GM21619 (cell line): ENCODE data around the gene MAP2K5.

Experiments
- ATAC-seq: cut with Tn5 transposase; IDR thresholded peaks from one replicate; pipeline ENCODE4 v1.9.1; 2021; ENCODE audit not compliant: unreplicated experiment

The MAP2K5 gene

DNA sequence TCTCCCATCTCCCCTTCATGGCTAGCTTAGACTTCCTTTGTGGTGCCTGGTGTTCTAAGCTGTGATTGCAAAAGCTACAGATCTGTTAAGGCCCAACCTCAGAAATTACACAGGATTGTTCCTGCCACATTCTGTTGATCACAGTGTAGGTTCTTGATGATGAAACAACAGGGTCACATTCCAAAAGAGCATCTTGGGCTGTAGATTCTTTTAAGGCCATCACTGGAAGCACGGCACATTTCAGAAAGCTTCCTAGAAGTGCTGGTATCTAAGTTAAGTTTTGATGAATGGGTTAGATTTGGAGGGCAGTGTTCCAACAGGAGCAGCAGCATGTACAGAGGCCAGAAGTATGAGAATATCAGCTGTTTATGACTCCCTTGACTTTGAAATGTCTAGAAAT lies 175.3 kb downstream of the MAP2K5 start:
- no peak for ATAC-seq

DNA sequence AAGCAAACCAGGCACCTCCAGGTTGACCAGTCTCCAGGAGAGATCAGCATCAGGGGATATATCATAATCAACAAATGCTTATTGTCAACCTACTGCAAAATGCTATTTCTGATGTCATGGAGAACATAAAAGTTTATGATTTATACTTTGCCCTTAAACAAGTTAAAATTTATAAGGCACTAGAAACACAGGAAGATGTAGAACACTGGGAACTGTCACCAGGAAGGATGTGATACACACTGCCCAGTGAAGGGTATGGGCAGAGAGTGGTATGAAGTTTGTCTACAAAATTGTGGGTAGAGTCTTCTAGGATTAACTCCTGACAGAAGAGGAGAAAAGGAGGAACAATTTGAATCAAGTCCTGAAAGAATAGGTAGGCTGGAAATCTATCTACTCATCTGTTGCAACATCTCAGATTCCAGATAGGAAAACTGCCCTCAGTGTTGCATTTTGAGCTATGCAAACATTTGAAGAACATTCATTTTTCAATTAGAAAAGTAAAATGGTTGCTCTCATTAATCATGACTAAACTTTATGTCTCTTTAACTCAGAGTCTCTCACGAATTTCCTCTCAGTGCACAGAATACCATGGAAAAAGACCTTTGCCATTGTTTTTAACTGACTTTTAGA lies 176.9 kb downstream of the MAP2K5 start:
- ATAC-seq: no peak

DNA sequence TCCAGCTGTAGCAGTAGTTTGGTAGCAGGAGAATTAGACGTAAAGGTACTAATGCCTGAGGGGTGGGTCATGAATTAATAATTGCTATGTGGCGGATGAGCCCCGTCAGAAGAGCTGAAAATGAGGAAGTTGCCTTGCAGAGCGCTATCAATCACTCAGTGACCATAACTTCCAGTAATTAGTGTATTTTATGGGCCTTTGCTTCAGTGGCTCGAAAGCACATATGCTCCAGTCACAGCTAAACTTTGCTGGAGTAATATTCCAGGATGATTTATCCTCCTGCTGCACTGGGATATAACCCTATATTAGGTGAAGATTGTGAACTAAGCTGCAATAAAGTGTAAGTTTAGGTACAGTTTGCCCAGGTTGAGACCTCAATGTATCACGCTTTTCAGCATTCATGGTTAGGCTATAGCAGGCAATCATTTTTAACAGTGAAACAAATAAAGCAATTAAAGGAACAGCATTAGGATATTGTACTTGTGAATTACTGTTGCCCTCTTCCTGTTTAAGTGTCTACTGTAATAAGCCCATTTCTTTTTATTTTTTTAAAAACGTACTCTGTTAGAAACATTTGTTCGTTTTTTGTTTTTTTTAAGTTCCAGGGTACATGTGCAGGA lies 178.2 kb downstream of the MAP2K5 start:
- no peak for ATAC-seq

DNA sequence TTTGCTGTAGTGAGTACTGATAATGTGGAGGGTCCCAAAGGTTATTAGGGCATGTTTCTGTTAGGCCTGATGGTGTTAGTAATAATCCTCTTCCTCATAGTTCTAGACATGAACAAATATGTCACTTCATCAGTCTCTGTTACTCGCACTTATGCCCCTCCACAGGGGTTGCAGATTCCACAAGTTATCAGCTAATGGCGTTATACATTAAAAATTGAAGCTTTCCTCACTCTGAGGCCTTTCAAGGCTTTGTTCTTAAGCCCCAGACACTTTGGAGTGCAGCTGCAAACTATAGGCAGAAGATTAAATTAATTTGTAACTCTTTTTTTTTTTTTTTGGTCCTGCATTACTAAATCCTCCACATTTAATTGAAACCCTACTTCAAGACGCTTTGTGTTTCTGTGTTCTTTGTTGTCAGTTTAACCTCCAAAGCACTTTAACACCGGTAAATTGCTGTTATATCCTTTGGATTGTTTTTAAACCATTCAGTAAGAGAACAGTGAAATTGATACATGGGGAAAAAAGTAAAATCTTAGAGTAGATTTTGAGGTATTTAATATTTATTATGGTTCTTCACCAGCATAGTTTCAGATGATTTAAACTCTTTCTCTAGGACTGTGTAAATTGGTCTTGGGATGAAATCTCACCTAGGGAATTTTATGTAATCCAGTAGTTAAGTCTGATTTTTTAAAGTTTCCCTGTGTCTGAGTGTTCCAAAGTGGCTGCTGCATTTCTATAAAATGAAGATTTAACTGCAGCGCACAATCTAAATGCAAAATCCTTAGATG lies 179.7 kb downstream of the MAP2K5 start:
- ATAC-seq: no peak

DNA sequence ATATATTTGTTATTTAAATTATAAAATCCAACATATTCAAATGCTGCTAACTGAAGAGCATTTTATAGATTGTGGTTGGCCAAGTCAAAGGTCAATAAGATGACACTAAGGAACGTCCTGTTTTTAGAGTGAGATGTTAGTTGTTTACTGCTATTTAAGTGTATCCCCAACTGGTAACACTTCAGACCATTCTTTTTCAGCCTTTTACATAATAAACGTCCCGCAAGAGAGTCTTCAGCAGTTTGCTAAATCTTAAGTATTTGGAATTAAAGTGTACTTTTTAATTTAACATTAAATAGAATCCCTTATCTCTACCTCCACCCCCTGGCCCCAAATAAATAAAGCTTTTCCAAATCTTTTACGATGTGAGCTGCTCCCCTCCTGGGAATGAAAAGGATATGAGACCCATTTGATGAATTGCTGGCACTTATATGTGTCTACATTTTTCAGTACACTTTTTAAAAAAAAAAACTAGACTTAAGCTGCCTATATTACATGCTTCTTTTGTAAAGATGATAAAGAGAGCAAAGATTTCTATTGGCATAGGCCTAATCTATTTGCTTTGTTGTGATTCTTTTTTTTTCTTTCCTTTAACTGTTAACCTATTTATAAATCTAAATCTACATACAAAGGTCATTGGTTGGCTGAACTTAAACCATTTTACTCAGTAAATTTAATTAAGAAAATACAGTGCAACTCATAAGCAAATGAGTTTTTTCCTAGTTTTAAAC lies 181.0 kb downstream of the MAP2K5 start:
- no peak for ATAC-seq

DNA sequence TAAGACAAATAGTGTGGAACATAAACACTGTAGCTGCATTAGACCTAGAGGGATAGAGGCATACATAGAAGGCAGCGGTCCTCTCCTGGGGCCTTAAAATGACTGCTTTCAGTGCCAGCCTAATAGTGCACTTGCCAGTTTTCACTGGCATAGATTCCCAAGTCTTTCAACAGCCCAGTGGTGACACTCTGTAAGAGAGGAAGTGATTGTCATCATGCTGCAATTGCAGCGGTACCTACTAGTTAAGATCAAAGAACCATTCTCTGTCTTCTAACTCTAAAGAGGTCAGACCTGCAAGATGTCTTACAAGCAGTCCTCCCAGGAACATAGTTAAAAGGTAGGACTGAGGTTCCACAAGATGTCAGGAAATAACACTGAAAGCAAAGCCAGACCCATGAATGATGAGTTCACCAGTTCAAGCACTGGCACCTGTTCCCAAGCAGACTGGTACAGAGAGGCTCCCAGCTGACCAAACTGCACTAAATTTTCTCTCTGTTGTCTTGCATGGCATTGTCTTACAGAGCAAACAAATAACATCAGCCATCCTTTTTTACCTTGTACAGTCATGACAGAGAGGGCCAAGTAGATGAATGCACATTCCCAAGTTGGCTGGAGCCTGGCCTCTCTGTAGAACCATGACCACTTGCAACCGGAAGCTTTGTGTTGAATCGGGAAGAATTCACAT lies 182.3 kb downstream of the MAP2K5 start:
- no peak for ATAC-seq

DNA sequence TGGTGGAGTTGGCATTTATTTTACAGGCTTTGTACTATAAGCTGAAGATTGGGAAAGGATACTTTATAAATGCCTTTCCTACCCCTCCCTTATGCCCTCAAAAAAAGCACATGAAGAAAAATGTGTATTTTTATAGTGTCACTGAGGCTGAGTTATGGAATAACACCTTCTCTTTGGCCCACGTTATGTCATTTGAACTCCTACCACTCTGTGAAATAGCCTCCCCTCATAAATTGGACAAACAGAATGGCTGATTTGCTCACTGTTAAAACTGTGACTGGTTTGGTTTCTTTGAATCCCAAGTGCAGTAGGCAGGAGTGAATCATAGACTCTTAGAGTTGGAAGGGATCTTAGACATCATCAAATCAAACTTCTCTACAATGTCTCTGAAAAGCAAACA lies 187.6 kb downstream of the MAP2K5 start:
- ATAC-seq: no peak

DNA sequence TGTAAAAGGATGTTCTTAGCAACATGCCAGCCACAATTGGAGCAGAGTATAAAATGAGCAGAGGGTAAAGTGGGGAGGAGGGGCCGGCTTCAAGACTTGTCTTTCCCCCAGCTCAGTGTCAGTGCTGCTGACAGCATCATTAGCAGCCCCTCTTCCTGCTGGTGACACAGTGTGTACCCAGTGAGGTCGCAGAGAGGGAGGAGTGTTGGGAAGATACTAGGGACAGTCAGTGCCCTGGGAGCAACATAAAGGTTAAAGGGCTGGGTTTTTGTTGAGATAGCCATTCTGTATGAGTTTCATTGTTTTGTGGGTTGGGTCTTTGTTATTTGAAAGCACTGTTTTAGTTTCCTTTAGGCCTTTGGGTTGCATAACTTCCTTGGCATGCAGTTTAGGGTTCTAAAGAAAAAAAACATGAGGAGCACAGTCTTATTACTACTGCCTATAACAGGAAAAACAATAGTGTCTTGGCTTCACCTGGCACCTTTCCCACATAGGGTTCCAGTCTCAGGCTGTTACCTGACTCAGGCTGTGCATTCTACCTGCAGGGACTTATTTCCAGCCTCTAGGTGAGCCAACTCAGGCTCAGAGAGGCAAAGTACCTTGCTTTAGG lies 188.7 kb downstream of the MAP2K5 start:
- ATAC-seq: no peak

DNA sequence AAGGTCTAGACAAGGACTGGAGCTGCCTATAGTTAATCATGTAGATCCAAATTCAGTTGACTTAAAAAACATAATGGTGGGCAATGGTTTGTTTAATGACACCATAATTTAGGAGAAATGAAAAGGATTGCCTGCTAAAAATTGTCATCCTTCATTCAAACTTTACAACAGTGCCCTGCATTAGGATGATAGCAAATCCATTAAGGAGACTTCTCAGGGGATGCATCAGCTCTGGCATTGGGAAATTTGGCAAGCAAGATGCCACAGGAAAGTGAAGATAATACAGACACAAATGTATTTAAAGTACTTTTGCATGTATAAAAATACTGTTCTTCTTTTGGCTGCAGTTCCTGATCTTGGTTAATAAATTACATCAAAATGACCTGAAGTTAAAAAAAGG lies 189.7 kb downstream of the MAP2K5 start:
- no peak for ATAC-seq

DNA sequence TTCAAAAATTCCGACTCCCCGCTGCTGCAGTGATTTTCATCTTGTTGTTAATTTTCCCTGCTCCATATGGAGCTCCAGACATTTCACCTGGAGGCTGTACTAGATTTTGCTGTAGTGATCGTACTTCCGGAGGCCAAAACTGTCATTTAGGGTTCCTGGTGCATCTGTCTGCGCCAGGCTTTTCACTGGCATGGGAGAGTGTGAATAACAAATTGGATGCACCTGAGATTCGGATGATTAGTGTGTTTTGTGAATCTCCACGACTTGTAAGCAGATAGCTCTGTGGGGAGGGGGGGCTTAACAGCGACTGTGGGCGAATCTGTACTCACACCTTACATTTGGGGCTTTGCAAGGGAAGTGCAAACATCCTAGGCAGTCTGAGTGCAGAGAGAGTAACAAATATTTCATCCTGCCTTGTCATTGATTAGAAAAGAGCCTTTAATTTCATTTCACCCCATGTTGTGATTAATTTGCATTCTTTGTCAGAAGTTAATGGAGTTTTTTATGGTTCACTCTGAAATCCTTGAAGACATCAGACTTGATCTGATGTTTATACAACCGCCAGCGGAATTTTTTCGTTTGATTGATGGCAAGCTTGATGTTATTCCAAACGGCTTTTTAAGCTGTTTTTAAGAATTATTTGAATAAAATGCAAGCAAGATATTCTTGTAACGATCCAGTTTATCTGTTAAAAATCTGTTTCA lies 190.3 kb downstream of the MAP2K5 start:
- ATAC-seq: no peak

DNA sequence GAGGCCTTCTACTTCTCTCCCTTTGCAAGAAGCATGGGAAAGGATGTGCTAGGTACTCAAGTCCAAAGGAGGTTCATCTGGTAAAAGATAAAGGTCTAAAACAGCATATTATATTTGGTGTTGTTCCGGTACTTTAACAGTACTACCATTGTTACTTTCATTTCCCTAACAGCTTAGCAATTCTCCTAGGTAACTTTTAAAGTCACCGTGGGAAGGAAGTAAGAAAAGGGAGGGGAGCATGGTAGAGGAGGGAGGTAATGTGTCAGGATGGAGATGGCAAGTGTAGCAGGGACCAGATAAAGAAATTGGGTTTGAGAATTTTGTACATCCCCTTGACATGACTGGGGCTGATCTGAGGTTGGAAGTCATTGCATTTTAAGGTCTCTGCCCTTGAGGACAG lies 193.4 kb downstream of the MAP2K5 start:
- ATAC-seq: no peak

DNA sequence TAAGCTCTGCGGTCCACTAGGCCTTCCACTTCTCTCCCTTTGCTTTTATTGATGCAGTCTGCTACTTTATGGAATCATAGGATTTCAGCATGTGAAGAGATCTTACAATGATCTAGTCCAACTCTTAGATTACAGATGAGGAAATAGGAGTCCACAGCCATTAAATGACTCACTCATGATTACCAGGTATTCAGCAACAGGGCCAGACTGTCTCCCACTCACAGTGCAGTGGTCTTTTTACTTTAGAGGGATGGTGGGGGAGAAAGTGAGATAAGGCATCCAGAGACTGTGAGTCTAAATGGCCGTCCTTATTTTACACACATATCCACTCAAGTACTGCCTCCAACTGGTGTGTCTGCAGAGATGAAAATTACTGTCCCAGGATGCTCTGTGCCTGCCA lies 194.3 kb downstream of the MAP2K5 start:
- ATAC-seq: no peak

DNA sequence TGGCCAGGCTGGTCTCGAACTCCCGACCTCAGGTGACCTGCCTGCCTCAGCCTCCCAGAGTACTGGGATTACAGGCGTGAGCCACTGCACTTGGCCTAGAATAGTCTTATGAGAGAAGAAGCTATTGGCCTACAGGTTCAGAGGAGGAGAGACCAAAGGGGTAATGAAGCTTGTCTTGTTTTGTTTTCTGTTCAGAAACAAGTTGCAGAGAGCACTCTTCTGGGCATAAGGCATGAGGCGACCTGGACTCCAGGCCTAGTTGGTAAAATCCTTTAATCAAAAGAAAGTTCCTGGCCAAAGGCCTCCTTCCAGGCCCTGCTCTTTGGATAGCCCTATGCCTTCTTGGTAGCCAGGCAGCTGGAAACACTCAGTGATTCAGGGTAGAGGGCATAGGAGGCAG lies 195.6 kb downstream of the MAP2K5 start:
- no peak for ATAC-seq

DNA sequence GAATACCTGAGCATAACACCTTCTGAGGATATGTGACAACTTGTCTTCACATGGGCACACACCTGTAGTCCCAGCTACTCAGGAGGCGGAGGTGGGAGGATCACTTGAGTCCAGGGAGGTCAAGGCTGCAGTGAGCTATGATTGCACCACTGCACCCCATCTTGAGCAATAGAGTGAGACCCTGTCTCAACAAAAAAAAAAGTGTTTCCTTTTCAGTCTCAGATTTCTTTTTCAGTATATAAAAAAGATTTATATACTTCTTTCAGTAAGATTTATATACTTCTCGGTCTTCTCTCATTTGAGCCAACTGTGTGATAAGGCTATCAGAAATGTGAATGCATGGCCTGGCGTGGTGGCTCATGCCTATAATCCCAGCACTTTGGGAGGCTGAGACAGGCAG lies 197.9 kb downstream of the MAP2K5 start:
- no peak for ATAC-seq

DNA sequence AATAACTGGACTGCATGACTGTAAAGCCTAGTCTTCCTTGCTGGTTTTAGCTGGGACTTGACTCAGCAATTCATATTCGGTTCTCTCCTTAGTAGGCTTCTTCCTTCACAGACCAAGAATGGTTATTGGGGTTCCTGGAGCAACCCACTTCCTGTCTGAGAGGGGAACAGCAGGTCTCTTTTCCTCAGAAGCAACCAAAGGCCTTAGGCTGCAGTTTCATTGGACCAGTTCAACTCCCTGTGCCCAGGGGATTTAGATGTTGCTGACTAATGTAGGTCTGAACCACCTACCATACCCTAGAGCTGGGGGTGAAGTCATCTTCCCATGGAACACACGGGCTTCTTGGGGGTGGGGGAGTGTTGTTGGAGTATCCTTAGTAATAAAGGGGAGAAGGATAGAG lies 198.8 kb downstream of the MAP2K5 start:
- no peak for ATAC-seq

DNA sequence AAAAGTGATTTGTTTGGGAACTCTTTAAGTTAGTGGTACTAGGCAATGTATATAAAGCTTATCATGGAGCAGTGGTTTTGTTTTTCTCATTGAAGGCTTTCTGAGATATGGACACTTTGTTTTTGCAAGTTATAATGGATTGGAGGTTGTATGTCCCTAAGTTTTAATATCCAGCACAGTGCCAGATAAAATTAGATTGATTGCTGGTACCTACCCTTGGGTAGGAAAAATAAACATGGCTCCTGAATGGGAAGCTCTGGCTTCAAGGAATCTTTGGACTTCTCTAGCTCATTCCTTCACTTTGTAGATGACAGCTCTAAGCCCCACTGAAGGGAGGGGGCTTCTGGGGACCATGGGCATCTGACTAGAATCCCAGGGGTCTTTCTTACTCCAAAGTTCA lies 201.1 kb downstream of the MAP2K5 start:
- no peak for ATAC-seq

DNA sequence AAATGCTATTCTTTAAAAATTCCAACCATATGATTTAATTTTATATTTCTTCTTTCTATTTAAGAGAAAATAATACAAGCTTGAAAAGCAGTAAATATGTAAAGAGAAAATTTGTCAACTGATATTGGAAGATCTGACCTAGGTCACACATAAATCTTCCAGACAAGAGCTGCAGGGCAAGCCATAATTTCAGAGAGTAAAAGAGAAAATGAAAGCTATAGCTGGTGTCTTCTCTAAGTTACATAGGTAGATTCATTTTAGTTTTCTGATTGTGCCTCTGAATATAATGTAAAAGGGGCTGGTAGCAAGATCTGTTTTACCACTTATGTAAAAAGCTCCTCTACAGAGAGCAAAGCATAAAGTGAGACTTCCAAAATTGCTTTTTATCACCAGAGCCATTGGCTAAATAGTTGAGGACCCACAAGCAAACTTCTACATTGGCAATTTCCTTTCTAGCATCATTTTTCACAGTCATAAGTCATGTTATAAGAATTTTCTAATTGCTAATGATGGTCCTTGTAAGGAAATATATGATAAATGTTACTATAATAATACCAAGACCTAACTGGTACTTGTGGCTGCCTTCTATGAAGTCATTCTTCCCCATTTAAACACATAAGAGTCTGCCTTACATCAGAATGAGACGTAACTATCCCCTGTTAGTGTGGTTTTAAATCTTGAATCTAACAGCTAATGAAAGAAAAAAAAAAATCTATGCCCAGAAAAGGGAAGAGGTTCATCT lies 202.0 kb downstream of the MAP2K5 start:
- no peak for ATAC-seq

DNA sequence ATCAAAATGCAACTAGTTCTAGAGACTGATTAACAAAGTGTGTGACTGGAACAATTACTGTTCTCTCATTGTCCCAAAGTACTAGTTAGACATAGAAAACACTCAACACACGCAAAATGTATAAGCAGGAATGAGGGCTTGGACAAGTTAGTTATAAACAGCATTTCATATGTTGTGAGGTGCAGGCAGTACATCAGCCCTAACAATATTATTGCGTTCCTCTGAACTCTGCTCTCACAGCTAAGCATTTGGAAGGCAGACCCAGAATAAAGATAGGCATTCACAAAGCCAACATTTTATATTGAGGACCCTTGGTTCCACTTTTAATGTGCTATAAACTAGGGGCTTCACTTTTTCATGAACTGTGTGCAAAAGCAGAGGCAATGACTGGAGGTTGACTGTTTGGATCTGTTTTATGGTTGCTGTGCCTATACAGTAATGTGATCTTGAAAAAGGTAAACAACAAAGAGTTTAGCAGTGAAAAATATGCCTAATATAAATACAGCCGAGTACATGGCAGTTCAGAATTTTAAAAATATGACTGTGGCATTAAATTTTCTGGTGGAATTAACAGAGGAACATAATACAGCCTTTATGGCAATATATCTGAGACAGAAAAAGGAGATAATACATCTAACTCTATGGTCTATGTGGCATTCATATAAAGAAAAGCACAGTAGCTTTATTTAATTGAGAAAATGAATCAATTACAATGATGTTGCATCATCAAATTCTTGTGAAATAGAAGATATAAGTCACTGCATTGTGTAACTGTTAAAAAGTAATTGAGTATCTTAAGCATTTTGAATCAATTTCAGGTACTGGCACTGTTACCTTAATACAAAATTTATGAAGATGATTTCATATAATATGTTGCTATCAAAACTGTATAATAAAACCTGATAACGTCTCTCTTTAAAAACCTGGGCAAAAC lies 202.8 kb downstream of the MAP2K5 start:
- no peak for ATAC-seq
